HepG2 (cell line): ENCODE data around the gene TNFRSF9.

Experiments used
- CHCHD3 ChIP-seq: sonication (generic); formaldehyde crosslinking; IDR thresholded peaks from 2 replicates; pipeline ENCODE4 v1.8.0; 2022; ENCODE audit warnings: mild to moderate bottlenecking, missing genetic modification reagents, moderate library complexity
- CREB1 ChIP-seq, 2 experiments: fragments of 450-650 bp in 1 of 2; IDR thresholded peaks; 2 replicates each; pipeline ENCODE4 v1.6.1; 2016 to 2017; ENCODE audit warnings: control low read depth in 1 of 2, mild to moderate bottlenecking in 1 of 2, missing compliant biosample characterization in 1 of 2, missing genetic modification characterization in 1 of 2
- HES4 ChIP-seq: sonication (generic); formaldehyde crosslinking; IDR thresholded peaks from 2 replicates; pipeline ENCODE4 v1.9.0; 2021; ENCODE audit warnings: mild to moderate bottlenecking, missing genetic modification reagents, borderline replicate concordance
- NR2C2 ChIP-seq: sonication (generic); formaldehyde crosslinking; IDR thresholded peaks from 2 replicates; pipeline ENCODE4 v1.4.0; 2020; ENCODE audit warnings: missing genetic modification reagents, mild to moderate bottlenecking, moderate library complexity, borderline replicate concordance
- POLR2AphosphoS5 ChIP-seq: IDR thresholded peaks from 2 replicates; pipeline ENCODE4 v1.6.1; 2012; ENCODE audit warnings: low read depth, low read length
- TAF1 ChIP-seq: sonication (generic); formaldehyde crosslinking; IDR thresholded peaks from 2 replicates; pipeline ENCODE4 v1.4.0; 2020; ENCODE audit warnings: missing genetic modification reagents
- YY1 ChIP-seq: IDR thresholded peaks from 2 replicates; pipeline ENCODE4 v1.6.1; 2011; ENCODE audit warnings: low read length, low read depth, moderate library complexity, mild to moderate bottlenecking; ENCODE audit not compliant: insufficient read depth, insufficient replicate concordance
- ZNF607 ChIP-seq: sonication (generic); formaldehyde crosslinking; IDR thresholded peaks from 2 replicates; pipeline ENCODE4 v1.5.1; 2020; ENCODE audit warnings: missing genetic modification reagents, mild to moderate bottlenecking, borderline replicate concordance
- TF ChIP-seq, protein P1 (sequence below): sonication (generic); formaldehyde crosslinking; IDR thresholded peaks from 2 replicates; pipeline ENCODE4 v1.5.0; 2020; ENCODE audit warnings: mild to moderate bottlenecking, missing genetic modification reagents, moderate library complexity
- TF ChIP-seq, protein P2 (sequence below), 2 experiments: IDR thresholded peaks; 2 replicates each; pipeline ENCODE4 v1.6.1; 2011 to 2012; ENCODE audit warnings: low read length in 2 of 2, borderline replicate concordance in 1 of 2, low read depth in 1 of 2, mild to moderate bottlenecking in 1 of 2, moderate library complexity in 1 of 2
- TF ChIP-seq, protein P3 (sequence below): sonication (generic); formaldehyde crosslinking; IDR thresholded peaks from 2 replicates; pipeline ENCODE4 v1.4.0; 2020; ENCODE audit warnings: mild to moderate bottlenecking, missing genetic modification reagents

DNA sequence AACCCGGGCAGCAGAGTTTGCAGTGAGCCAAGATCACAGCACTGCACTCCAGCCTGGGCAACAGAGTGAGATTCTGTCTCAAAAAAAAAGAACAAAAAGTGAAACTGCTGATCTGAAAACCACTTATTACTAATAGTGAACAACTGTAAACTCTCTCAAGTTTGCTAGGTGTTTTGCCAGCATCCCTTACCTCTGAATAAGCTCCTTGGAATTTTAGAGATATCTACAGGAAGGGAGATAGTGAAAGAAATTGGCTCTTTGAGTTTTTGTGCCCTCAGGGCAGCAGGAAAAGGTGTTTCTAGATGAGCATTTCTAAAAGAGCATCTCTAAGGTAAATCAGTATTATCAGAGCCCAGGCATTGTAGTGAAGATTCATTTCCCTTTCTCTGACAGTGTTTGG, 47.9 kb upstream of the TNFRSF9 start:
- no peak for TF ChIP-seq CHCHD3 (CRISPR knock-in tag)
- TF ChIP-seq HES4 (CRISPR knock-in tag): no peak
- no peak for TF ChIP-seq YY1
- TF ChIP-seq POLR2AphosphoS5: no peak
- TF ChIP-seq NR2C2 (CRISPR knock-in tag): no peak
- TF ChIP-seq TAF1 (CRISPR knock-in tag): no peak
- TF ChIP-seq, protein P1, sequence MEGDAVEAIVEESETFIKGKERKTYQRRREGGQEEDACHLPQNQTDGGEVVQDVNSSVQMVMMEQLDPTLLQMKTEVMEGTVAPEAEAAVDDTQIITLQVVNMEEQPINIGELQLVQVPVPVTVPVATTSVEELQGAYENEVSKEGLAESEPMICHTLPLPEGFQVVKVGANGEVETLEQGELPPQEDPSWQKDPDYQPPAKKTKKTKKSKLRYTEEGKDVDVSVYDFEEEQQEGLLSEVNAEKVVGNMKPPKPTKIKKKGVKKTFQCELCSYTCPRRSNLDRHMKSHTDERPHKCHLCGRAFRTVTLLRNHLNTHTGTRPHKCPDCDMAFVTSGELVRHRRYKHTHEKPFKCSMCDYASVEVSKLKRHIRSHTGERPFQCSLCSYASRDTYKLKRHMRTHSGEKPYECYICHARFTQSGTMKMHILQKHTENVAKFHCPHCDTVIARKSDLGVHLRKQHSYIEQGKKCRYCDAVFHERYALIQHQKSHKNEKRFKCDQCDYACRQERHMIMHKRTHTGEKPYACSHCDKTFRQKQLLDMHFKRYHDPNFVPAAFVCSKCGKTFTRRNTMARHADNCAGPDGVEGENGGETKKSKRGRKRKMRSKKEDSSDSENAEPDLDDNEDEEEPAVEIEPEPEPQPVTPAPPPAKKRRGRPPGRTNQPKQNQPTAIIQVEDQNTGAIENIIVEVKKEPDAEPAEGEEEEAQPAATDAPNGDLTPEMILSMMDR (CRISPR knock-in tag): no peak
- TF ChIP-seq ZNF607: no peak
- TF ChIP-seq, protein P2, sequence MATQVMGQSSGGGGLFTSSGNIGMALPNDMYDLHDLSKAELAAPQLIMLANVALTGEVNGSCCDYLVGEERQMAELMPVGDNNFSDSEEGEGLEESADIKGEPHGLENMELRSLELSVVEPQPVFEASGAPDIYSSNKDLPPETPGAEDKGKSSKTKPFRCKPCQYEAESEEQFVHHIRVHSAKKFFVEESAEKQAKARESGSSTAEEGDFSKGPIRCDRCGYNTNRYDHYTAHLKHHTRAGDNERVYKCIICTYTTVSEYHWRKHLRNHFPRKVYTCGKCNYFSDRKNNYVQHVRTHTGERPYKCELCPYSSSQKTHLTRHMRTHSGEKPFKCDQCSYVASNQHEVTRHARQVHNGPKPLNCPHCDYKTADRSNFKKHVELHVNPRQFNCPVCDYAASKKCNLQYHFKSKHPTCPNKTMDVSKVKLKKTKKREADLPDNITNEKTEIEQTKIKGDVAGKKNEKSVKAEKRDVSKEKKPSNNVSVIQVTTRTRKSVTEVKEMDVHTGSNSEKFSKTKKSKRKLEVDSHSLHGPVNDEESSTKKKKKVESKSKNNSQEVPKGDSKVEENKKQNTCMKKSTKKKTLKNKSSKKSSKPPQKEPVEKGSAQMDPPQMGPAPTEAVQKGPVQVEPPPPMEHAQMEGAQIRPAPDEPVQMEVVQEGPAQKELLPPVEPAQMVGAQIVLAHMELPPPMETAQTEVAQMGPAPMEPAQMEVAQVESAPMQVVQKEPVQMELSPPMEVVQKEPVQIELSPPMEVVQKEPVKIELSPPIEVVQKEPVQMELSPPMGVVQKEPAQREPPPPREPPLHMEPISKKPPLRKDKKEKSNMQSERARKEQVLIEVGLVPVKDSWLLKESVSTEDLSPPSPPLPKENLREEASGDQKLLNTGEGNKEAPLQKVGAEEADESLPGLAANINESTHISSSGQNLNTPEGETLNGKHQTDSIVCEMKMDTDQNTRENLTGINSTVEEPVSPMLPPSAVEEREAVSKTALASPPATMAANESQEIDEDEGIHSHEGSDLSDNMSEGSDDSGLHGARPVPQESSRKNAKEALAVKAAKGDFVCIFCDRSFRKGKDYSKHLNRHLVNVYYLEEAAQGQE (IDR thresholded peaks at IDR 0.05; ENCODE audit: borderline replicate concordance in 1 of 2, low read depth in 1 of 2, low read length in 2 of 2): no peak
- TF ChIP-seq, protein P3, sequence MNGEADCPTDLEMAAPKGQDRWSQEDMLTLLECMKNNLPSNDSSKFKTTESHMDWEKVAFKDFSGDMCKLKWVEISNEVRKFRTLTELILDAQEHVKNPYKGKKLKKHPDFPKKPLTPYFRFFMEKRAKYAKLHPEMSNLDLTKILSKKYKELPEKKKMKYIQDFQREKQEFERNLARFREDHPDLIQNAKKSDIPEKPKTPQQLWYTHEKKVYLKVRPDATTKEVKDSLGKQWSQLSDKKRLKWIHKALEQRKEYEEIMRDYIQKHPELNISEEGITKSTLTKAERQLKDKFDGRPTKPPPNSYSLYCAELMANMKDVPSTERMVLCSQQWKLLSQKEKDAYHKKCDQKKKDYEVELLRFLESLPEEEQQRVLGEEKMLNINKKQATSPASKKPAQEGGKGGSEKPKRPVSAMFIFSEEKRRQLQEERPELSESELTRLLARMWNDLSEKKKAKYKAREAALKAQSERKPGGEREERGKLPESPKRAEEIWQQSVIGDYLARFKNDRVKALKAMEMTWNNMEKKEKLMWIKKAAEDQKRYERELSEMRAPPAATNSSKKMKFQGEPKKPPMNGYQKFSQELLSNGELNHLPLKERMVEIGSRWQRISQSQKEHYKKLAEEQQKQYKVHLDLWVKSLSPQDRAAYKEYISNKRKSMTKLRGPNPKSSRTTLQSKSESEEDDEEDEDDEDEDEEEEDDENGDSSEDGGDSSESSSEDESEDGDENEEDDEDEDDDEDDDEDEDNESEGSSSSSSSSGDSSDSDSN (CRISPR knock-in tag): no peak
- no peak for TF ChIP-seq CREB1 (IDR thresholded peaks at IDR 0.05)
- TF ChIP-seq CREB1 (CRISPR knock-in tag; IDR thresholded peaks at IDR 0.05): no peak
